Fibroblast of lung (primary cell): ENCODE data around the gene SST. TPM values are rescaled to one million over a fixed set of nuclear protein-coding genes. Genes with fewer than 3 reads are reported as not detected.

Experiments
- DNase-seq, 2 donors: peaks; one replicate each; pipeline versions ENCODE4 v3.0.0 to v3.0.0-alpha.2; 2010; ENCODE audit warnings: low read depth in 2 of 2
- H2AFZ ChIP-seq: 2 replicates; pipeline ENCODE4 v1.5.1; 2012; ENCODE audit warnings: low read length, control low read depth, inconsistent platforms
- H3K27ac ChIP-seq: 2 replicates; pipeline ENCODE4 v1.5.1; 2011; ENCODE audit warnings: low read length, control low read depth; ENCODE audit not compliant: insufficient read depth
- H3K27me3 ChIP-seq: 2 replicates; pipeline ENCODE4 v1.5.1; 2011; ENCODE audit warnings: mild to moderate bottlenecking, low read length; ENCODE audit not compliant: control insufficient read depth, insufficient read depth
- H3K36me3 ChIP-seq: 2 replicates; pipeline ENCODE4 v1.5.1; 2011; ENCODE audit warnings: low read length; ENCODE audit not compliant: control insufficient read depth, insufficient read depth
- H3K4me1 ChIP-seq: 2 replicates; pipeline ENCODE4 v1.5.1; 2011; ENCODE audit warnings: low read length; ENCODE audit not compliant: control insufficient read depth, insufficient read depth; ENCODE audit errors: extremely low read depth
- H3K4me2 ChIP-seq: 2 replicates; pipeline ENCODE4 v1.5.1; 2011; ENCODE audit warnings: low read length, control low read depth; ENCODE audit not compliant: insufficient read depth; ENCODE audit errors: extremely low read depth
- H3K4me3 ChIP-seq, 4 experiments: fragments of 200-600 bp in 1 of 4; sonication (generic) in 1 of 4; replicated peaks in 1 of 4; 2 replicates each; pipeline ENCODE4 v1.5.1; 2011 to 2016; ENCODE audit warnings: low read length in 4 of 4, low read depth in 3 of 4, mild to moderate bottlenecking in 3 of 4, control low read depth in 2 of 4, inconsistent platforms in 1 of 4, mixed read lengths in 1 of 4; ENCODE audit not compliant: insufficient read depth in 1 of 4; ENCODE audit errors: control extremely low read depth in 1 of 4
- H3K79me2 ChIP-seq: 2 replicates; pipeline ENCODE4 v1.5.1; 2012; ENCODE audit warnings: mild to moderate bottlenecking, low read length, inconsistent platforms; ENCODE audit not compliant: control insufficient read depth, insufficient read depth
- H3K9ac ChIP-seq: 2 replicates; pipeline ENCODE4 v1.5.1; 2011; ENCODE audit warnings: mild to moderate bottlenecking, low read length, control low read depth; ENCODE audit not compliant: insufficient read depth
- H3K9me3 ChIP-seq: 2 replicates; pipeline ENCODE4 v1.5.1; 2012; ENCODE audit warnings: low read depth, low read length; ENCODE audit not compliant: control insufficient read depth, insufficient read depth
- H4K20me1 ChIP-seq: 2 replicates; pipeline ENCODE4 v1.5.1; 2011; ENCODE audit warnings: low read length; ENCODE audit not compliant: control insufficient read depth, insufficient read depth; ENCODE audit errors: extremely low read depth
- EZH2 ChIP-seq: IDR thresholded peaks from 2 replicates; pipeline ENCODE4 v1.5.1; 2012; ENCODE audit warnings: low read length, control low read depth, mild to moderate bottlenecking; ENCODE audit errors: missing control alignments
- polyA plus RNA-seq, 2 donors: library from polyadenylated mRNA; depleted of rRNA in 1 of 2; stranded (reverse) in 1 of 2; unstranded in 1 of 2; fragments of >200 nt; gene quantifications; 2 replicates each; pipeline ENCODE4 v1.2.1, GENCODE V29; 2011 to 2012; ENCODE audit warnings: missing spikeins in 1 of 2
- total RNA-seq: library from RNA; depleted of rRNA; stranded (reverse); fragments of >200 nt; gene quantifications from 2 replicates; pipeline ENCODE4 v1.2.1, GENCODE V29; 2014
- TF ChIP-seq, protein P1 (sequence below), 2 donors: IDR thresholded peaks in 1 of 2; conservative IDR thresholded peaks in 1 of 2; 1 replicate in 1 of 2; 2 replicates in 1 of 2; pipeline ENCODE4 v1.5.1; 2011 to 2012; ENCODE audit warnings: low read length in 2 of 2, control low read depth in 1 of 2, inconsistent platforms in 1 of 2, low read depth in 1 of 2, mild to moderate bottlenecking in 1 of 2

SST gene
- total and polyA plus RNA-seq, 2 donors (not counting 1 experiment from before 2014, with no cell fraction given) = not detected

DNA sequence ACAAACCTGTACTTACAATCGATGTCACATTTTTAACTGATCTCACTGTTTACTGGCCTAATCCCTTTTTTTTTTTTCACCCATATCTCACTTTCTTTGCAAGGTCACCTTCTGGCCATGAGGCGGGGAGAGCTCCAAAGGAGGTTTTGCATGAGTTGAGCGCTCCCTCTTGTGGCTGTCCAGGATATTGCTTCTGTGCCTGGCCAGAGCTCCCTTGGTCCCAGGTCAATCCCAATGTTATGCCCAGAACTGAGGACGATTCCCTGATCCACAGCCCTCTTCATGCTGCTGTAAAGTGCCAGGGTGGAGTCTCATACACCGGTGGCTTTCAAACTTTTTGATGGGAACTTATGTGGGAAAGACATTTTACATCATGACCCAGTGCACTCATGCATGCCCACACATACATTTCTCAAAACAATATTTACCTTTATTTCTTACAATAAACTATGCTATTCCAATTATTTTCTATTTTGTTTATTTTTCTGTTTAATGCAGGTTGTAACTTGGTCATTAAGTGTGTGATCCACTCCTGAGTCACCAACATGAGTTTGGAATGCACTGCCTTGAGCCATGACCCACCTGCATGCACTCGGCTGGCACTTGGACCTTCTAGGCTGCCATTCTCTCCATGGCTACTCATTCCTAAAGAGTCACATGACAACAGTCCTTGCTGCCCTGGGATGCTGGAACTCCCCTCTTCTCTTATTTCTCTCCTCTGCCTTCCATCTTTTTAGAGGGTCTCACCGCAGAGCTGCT, 9.6 kb upstream of the SST start:
- Histone ChIP-seq H3K4me1 (no peaks in the 10 kb centered on the region), H3K27ac (no peak overlapping the region), H3K36me3 (no peaks in the 10 kb centered on the region), H3K4me2 (no peak overlapping the region), H3K79me2 (no peaks in the 10 kb centered on the region), H4K20me1 (no peaks in the 10 kb centered on the region), H2AFZ (no peak overlapping the region), H3K9me3 (no peaks in the 10 kb centered on the region), H3K9ac (no peak overlapping the region), H3K4me3 (no peak overlapping the region), H3K27me3 (peaks cover 9% of the 10 kb centered on the region)
- peak; percentile 60 to 74 for DNase-seq
- TF ChIP-seq, protein P1, sequence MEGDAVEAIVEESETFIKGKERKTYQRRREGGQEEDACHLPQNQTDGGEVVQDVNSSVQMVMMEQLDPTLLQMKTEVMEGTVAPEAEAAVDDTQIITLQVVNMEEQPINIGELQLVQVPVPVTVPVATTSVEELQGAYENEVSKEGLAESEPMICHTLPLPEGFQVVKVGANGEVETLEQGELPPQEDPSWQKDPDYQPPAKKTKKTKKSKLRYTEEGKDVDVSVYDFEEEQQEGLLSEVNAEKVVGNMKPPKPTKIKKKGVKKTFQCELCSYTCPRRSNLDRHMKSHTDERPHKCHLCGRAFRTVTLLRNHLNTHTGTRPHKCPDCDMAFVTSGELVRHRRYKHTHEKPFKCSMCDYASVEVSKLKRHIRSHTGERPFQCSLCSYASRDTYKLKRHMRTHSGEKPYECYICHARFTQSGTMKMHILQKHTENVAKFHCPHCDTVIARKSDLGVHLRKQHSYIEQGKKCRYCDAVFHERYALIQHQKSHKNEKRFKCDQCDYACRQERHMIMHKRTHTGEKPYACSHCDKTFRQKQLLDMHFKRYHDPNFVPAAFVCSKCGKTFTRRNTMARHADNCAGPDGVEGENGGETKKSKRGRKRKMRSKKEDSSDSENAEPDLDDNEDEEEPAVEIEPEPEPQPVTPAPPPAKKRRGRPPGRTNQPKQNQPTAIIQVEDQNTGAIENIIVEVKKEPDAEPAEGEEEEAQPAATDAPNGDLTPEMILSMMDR (conservative IDR thresholded peaks at IDR 0.05 in 1 of 2, IDR thresholded peaks at IDR 0.05 in 1 of 2; ENCODE audit: low read depth in 1 of 2, low read length in 2 of 2) = peak; percentile 97 to 98
- no peak for TF ChIP-seq EZH2

DNA sequence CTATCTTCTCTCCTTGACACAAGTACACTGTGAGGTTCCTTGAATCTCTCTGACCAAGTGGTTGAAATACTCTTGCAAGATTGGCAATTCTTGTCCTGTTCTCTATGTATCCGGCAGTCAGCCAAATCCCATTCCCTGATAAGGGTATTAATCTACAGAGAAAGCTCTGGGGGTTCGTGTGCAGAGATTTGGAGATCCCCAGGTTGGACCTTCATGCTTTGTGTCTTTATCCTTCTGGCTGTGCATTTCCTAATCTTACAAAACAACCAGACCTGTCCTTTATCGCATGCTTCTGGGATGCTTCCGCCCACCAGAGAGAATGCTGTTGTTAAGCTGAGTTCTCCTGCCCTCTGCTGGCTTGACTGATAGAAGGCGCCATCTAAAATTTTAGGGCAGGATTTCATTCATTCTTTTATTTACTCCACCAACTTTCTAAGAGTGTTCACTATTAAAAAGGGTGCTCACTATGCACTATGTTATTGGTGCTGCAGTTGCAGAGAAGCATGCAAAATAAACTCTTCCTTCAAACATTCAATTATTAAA, 8.6 kb upstream of the SST start:
- no peaks in the 10 kb centered on the region for H3K4me1 ChIP-seq
- no peak overlapping the region for H2AFZ ChIP-seq
- no peak overlapping the region for H3K4me2 ChIP-seq
- TF ChIP-seq, protein P1 (conservative IDR thresholded peaks at IDR 0.05 in 1 of 2, IDR thresholded peaks at IDR 0.05 in 1 of 2; ENCODE audit: low read depth in 1 of 2, low read length in 2 of 2) = peak; percentile 69 to 90
- no peak for TF ChIP-seq EZH2
- H3K79me2 ChIP-seq = no peaks in the 10 kb centered on the region
- H3K9me3 ChIP-seq = no peaks in the 10 kb centered on the region
- H3K9ac ChIP-seq = no peak overlapping the region
- peaks cover 10% of the 10 kb centered on the region for H3K27me3 ChIP-seq
- H3K4me3 ChIP-seq = no peak overlapping the region
- no peak overlapping the region for H3K27ac ChIP-seq
- H3K36me3 ChIP-seq = no peaks in the 10 kb centered on the region
- no peaks in the 10 kb centered on the region for H4K20me1 ChIP-seq
- DNase-seq = peak; percentile 51 to 52

DNA sequence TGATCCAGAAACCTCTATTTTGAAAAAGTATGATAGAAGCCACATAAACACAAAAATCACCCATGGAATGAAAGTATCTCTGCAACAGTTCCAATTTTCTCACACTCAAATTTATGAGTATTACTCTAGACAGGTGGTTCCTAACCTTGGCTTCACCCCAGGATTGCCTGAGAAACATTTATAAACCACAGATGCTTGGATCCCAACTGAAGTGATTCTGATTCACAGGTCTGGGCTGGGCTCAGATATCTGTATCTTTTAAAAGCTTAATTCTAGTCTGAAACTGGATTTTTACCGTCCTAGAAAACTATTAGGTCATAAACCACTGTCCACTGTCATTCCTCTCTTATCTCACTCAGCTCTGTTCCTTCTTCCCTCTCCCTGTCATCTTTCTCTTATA, 7.4 kb upstream of the SST start:
- Histone ChIP-seq H3K4me1 (no peaks in the 10 kb centered on the region), H3K36me3 (no peaks in the 10 kb centered on the region), H2AFZ (no peak overlapping the region), H3K27me3 (peaks cover 18% of the 10 kb centered on the region), H3K9me3 (no peaks in the 10 kb centered on the region), H3K9ac (no peak overlapping the region), H3K4me3 (no peak overlapping the region), H3K4me2 (no peak overlapping the region), H4K20me1 (no peaks in the 10 kb centered on the region), H3K79me2 (no peaks in the 10 kb centered on the region), H3K27ac (no peak overlapping the region)
- DNase-seq = peak in 1 of 2 donors; percentile 23
- no peak for TF ChIP-seq EZH2
- TF ChIP-seq, protein P1 (conservative IDR thresholded peaks at IDR 0.05 in 1 of 2, IDR thresholded peaks at IDR 0.05 in 1 of 2; ENCODE audit: low read depth in 1 of 2, low read length in 2 of 2) = no peak
